Measurements from ENCODE around the gene APLF.
"Not testable (repeated sequence)": the region's sequence is repeated elsewhere in the genome, so short reads cannot be mapped to it uniquely, and the experiment has no call there.

Gene APLF

DNA sequence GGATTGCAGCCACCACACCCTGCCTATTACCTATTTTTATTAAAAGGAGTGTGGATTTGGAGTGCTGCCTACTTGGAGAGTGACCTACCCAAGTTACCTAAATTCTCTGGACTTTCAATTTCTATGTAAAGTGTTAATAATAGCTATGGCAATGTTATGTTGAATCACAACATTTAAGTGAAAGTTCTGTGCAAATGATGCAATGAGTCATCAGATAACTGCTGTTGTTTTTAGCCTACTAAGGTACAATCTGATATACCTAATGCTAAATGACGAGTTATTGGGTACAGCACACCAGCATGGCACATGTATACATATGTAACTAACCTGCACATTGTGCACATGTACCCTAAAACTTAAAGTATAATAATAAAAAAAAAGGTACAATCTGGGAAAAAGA is 21.2 kb downstream of the APLF start:
- H3K9me3 ChIP-seq (ENCODE audit: insufficient read depth, low read depth, low read length); H2BK120ac ChIP-seq (ENCODE audit: insufficient read depth, low read length, poor library complexity); H3K4ac ChIP-seq (ENCODE audit: low read depth, low read length); H3K9ac ChIP-seq (ENCODE audit: low read length); DNase-seq; H3K4me3 ChIP-seq (ENCODE audit: low read depth, low read length); H2BK5ac ChIP-seq (ENCODE audit: low read depth, low read length, poor library complexity); H4K8ac ChIP-seq (ENCODE audit: low read depth, low read length); H3K23ac ChIP-seq (ENCODE audit: low read length); H3K79me1 ChIP-seq (ENCODE audit: low read length); H3K27ac ChIP-seq (ENCODE audit: low read depth, low read length); H3K27me3 ChIP-seq (ENCODE audit: insufficient read depth, low read length); H4K91ac ChIP-seq (ENCODE audit: low read depth, low read length); H3K4me2 ChIP-seq (ENCODE audit: low read length); H3K4me1 ChIP-seq (ENCODE audit: control insufficient read depth in 1 of 2, insufficient read depth in 2 of 2, low read length in 2 of 2); H3K14ac ChIP-seq (ENCODE audit: low read length); H2BK12ac ChIP-seq (ENCODE audit: low read length); H4K12ac ChIP-seq (ENCODE audit: low read depth, low read length); H3K18ac ChIP-seq (ENCODE audit: low read length); H3K79me2 ChIP-seq (ENCODE audit: control insufficient read depth, insufficient read depth, low read length, poor library complexity); H2AFZ ChIP-seq (ENCODE audit: insufficient read depth, low read length, poor library complexity); H2AK5ac ChIP-seq (ENCODE audit: low read length); H3K36me3 ChIP-seq (ENCODE audit: control insufficient read depth in 1 of 2, insufficient read depth in 2 of 2, low read length in 2 of 2): not testable (repeated sequence)
- no CpG with 5 or more reads among the region's 1 CpG for WGBS (ENCODE audit: extremely low coverage, insufficient coverage, insufficient read length)

DNA sequence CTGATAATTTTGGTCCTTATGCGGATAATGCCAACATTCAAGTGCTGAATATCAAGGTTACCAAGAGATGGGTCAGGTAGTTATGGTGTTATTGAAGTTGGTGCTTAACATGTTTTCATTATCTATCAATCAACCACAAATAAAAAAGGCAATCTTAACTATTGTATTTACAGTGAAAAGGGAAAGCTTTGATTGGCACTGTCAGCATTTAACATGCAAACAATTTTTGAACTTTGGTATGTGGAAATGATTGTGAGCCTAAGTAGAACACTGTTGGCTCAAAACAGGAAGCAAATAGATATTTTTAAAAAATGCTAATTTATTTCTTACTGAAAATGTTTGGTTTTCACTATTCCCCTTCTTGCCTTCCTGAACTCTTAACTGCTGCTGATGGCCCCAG is 21.9 kb downstream of the APLF start:
- Histone ChIP-seq H4K91ac (ENCODE audit: low read depth, low read length) (no peak overlapping the region), H3K4me3 (ENCODE audit: low read depth, low read length) (no peak overlapping the region), H3K23ac (ENCODE audit: low read length) (no peak overlapping the region), H3K27me3 (ENCODE audit: insufficient read depth, low read length) (no peaks in the 10 kb centered on the region), H3K36me3 (ENCODE audit: control insufficient read depth in 1 of 2, insufficient read depth in 2 of 2, low read length in 2 of 2) (no peaks in the 10 kb centered on the region), H2AK5ac (ENCODE audit: low read length) (no peak overlapping the region), H2BK12ac (ENCODE audit: low read length) (no peak overlapping the region), H3K9ac (ENCODE audit: low read length) (no peak overlapping the region), H2BK120ac (ENCODE audit: insufficient read depth, low read length, poor library complexity) (no peak overlapping the region), H3K9me3 (ENCODE audit: insufficient read depth, low read depth, low read length) (no peaks in the 10 kb centered on the region), H3K79me2 (ENCODE audit: control insufficient read depth, insufficient read depth, low read length, poor library complexity) (no peaks in the 10 kb centered on the region), H3K79me1 (ENCODE audit: low read length) (no peaks in the 10 kb centered on the region), H3K14ac (ENCODE audit: low read length) (no peak overlapping the region), H2BK5ac (ENCODE audit: low read depth, low read length, poor library complexity) (no peak overlapping the region), H4K12ac (ENCODE audit: low read depth, low read length) (no peak overlapping the region), H3K18ac (ENCODE audit: low read length) (no peak overlapping the region), H3K4ac (ENCODE audit: low read depth, low read length) (no peak overlapping the region), H4K8ac (ENCODE audit: low read depth, low read length) (no peak overlapping the region), H3K4me1 (ENCODE audit: control insufficient read depth in 1 of 2, insufficient read depth in 2 of 2, low read length in 2 of 2) (no peaks in the 10 kb centered on the region), H3K27ac (ENCODE audit: low read depth, low read length) (no peak overlapping the region), H3K4me2 (ENCODE audit: low read length) (no peak overlapping the region), H2AFZ (ENCODE audit: insufficient read depth, low read length, poor library complexity) (no peak overlapping the region)
- WGBS (ENCODE audit: extremely low coverage, insufficient coverage, insufficient read length): no CpG with 5 or more reads among the region's 1 CpG
- DNase-seq: no peak

- Histone ChIP-seq H3K4me1 (ENCODE audit: control insufficient read depth in 1 of 2, insufficient read depth in 2 of 2, low read length in 2 of 2) (no peaks in the 10 kb centered on the region), H4K8ac (ENCODE audit: low read depth, low read length) (no peak overlapping the region), H3K14ac (ENCODE audit: low read length) (no peak overlapping the region), H3K23ac (ENCODE audit: low read length) (no peak overlapping the region), H3K18ac (ENCODE audit: low read length) (no peak overlapping the region), H3K27ac (ENCODE audit: low read depth, low read length) (no peak overlapping the region), H2BK12ac (ENCODE audit: low read length) (no peak overlapping the region), H2BK120ac (ENCODE audit: insufficient read depth, low read length, poor library complexity) (no peak overlapping the region), H3K79me1 (ENCODE audit: low read length) (no peaks in the 10 kb centered on the region), H2AK5ac (ENCODE audit: low read length) (no peak overlapping the region), H3K9me3 (ENCODE audit: insufficient read depth, low read depth, low read length) (peaks cover 4% of the 10 kb centered on the region), H3K27me3 (ENCODE audit: insufficient read depth, low read length) (no peaks in the 10 kb centered on the region), H4K12ac (ENCODE audit: low read depth, low read length) (no peak overlapping the region), H3K79me2 (ENCODE audit: control insufficient read depth, insufficient read depth, low read length, poor library complexity) (no peaks in the 10 kb centered on the region), H4K91ac (ENCODE audit: low read depth, low read length) (no peak overlapping the region), H3K9ac (ENCODE audit: low read length) (no peak overlapping the region), H3K36me3 (ENCODE audit: control insufficient read depth in 1 of 2, insufficient read depth in 2 of 2, low read length in 2 of 2) (no peaks in the 10 kb centered on the region), H3K4me2 (ENCODE audit: low read length) (no peak overlapping the region), H2AFZ (ENCODE audit: insufficient read depth, low read length, poor library complexity) (no peak overlapping the region), H2BK5ac (ENCODE audit: low read depth, low read length, poor library complexity) (no peak overlapping the region), H3K4ac (ENCODE audit: low read depth, low read length) (no peak overlapping the region), H3K4me3 (ENCODE audit: low read depth, low read length) (no peak overlapping the region)
- DNase-seq: no peak
- no CpG with 5 or more reads among the region's 1 CpG for WGBS (ENCODE audit: extremely low coverage, insufficient coverage, insufficient read length)
Measured at GRCh38 chr2:68491582-68491981, 24.2 kb downstream of the APLF start.

- Histone ChIP-seq H3K27ac (ENCODE audit: low read depth, low read length) (no peak overlapping the region), H3K4ac (ENCODE audit: low read depth, low read length) (no peak overlapping the region), H2BK5ac (ENCODE audit: low read depth, low read length, poor library complexity) (no peak overlapping the region), H3K14ac (ENCODE audit: low read length) (no peak overlapping the region), H3K18ac (ENCODE audit: low read length) (no peak overlapping the region), H2BK12ac (ENCODE audit: low read length) (no peak overlapping the region), H3K23ac (ENCODE audit: low read length) (no peak overlapping the region), H4K91ac (ENCODE audit: low read depth, low read length) (no peak overlapping the region), H4K12ac (ENCODE audit: low read depth, low read length) (no peak overlapping the region), H3K4me1 (ENCODE audit: control insufficient read depth in 1 of 2, insufficient read depth in 2 of 2, low read length in 2 of 2) (no peaks in the 10 kb centered on the region), H3K79me1 (ENCODE audit: low read length) (no peaks in the 10 kb centered on the region), H3K79me2 (ENCODE audit: control insufficient read depth, insufficient read depth, low read length, poor library complexity) (no peaks in the 10 kb centered on the region), H4K8ac (ENCODE audit: low read depth, low read length) (no peak overlapping the region), H3K4me2 (ENCODE audit: low read length) (no peak overlapping the region), H2BK120ac (ENCODE audit: insufficient read depth, low read length, poor library complexity) (no peak overlapping the region), H2AK5ac (ENCODE audit: low read length) (no peak overlapping the region), H3K9ac (ENCODE audit: low read length) (no peak overlapping the region), H3K4me3 (ENCODE audit: low read depth, low read length) (no peak overlapping the region), H2AFZ (ENCODE audit: insufficient read depth, low read length, poor library complexity) (no peak overlapping the region), H3K36me3 (ENCODE audit: control insufficient read depth in 1 of 2, insufficient read depth in 2 of 2, low read length in 2 of 2) (no peaks in the 10 kb centered on the region), H3K27me3 (ENCODE audit: insufficient read depth, low read length) (no peaks in the 10 kb centered on the region), H3K9me3 (ENCODE audit: insufficient read depth, low read depth, low read length) (peaks cover 4% of the 10 kb centered on the region)
- DNase-seq: no peak
Measured at GRCh38 chr2:68499133-68499532, 31.7 kb downstream of the APLF start.

GRCh38 chr2:68500649-68501048 is 33.3 kb downstream of the APLF start:
- no peak overlapping the region for H2BK5ac ChIP-seq (ENCODE audit: low read depth, low read length, poor library complexity)
- H3K4me1 ChIP-seq (ENCODE audit: control insufficient read depth in 1 of 2, insufficient read depth in 2 of 2, low read length in 2 of 2): no peaks in the 10 kb centered on the region
- no peak overlapping the region for H3K4me3 ChIP-seq (ENCODE audit: low read depth, low read length)
- H2BK120ac ChIP-seq (ENCODE audit: insufficient read depth, low read length, poor library complexity): no peak overlapping the region
- H3K18ac ChIP-seq (ENCODE audit: low read length): no peak overlapping the region
- H2AK5ac ChIP-seq (ENCODE audit: low read length): no peak overlapping the region
- H3K36me3 ChIP-seq (ENCODE audit: control insufficient read depth in 1 of 2, insufficient read depth in 2 of 2, low read length in 2 of 2): no peaks in the 10 kb centered on the region
- no peak overlapping the region for H4K8ac ChIP-seq (ENCODE audit: low read depth, low read length)
- H3K9ac ChIP-seq (ENCODE audit: low read length): no peak overlapping the region
- no peak overlapping the region for H3K23ac ChIP-seq (ENCODE audit: low read length)
- no peak overlapping the region for H3K4ac ChIP-seq (ENCODE audit: low read depth, low read length)
- H3K9me3 ChIP-seq (ENCODE audit: insufficient read depth, low read depth, low read length): peaks cover 2% of the 10 kb centered on the region
- no peak overlapping the region for H2BK12ac ChIP-seq (ENCODE audit: low read length)
- no peak overlapping the region for H4K91ac ChIP-seq (ENCODE audit: low read depth, low read length)
- no CpG with 5 or more reads among the region's 4 CpGs for WGBS (ENCODE audit: extremely low coverage, insufficient coverage, insufficient read length)
- DNase-seq: no peak
- no peak overlapping the region for H4K12ac ChIP-seq (ENCODE audit: low read depth, low read length)
- H3K79me2 ChIP-seq (ENCODE audit: control insufficient read depth, insufficient read depth, low read length, poor library complexity): no peaks in the 10 kb centered on the region
- H3K14ac ChIP-seq (ENCODE audit: low read length): no peak overlapping the region
- H2AFZ ChIP-seq (ENCODE audit: insufficient read depth, low read length, poor library complexity): no peak overlapping the region
- no peaks in the 10 kb centered on the region for H3K27me3 ChIP-seq (ENCODE audit: insufficient read depth, low read length)
- H3K79me1 ChIP-seq (ENCODE audit: low read length): no peaks in the 10 kb centered on the region
- H3K4me2 ChIP-seq (ENCODE audit: low read length): no peak overlapping the region
- H3K27ac ChIP-seq (ENCODE audit: low read depth, low read length): no peak overlapping the region

Measured in trophoblast cell (in vitro differentiated cells and primary cell).